HL-60/S4 treated with phorbol 12-myristate 13-acetate at 8.2 ng/mL for 4 days and 3 days (cell line): ENCODE data around the gene RBM39.
"Not testable (repeated sequence)": the region's sequence is repeated elsewhere in the genome, so short reads cannot be mapped to it uniquely, and the experiment has no call there.

Source experiments
- in situ Hi-C: fragments of 300-500 bp; cut with MboI; formaldehyde crosslinking; loops from 2 replicates; pipeline ENCODE4 v1.15.0; 2022; ENCODE audit warnings: low sequenced_read_pairs

RBM39 gene

GRCh38 chr20:35741892-35742740 is at the start of gene RBM39:
Gene RBM39, minus strand, starts transcription at chr20:35742260. Its CDS starts 1,386 bp downstream, at chr20:35740874.
- in situ Hi-C loops: no loop called here

GRCh38 chr20:35791821-35792220 is 49.8 kb upstream of the RBM39 start:
- in situ Hi-C loops: no loop called here

- in situ Hi-C loops: no loop called here
These were observed 49.0 kb upstream of the RBM39 start for GRCh38 chr20:35791097-35791496.

DNA sequence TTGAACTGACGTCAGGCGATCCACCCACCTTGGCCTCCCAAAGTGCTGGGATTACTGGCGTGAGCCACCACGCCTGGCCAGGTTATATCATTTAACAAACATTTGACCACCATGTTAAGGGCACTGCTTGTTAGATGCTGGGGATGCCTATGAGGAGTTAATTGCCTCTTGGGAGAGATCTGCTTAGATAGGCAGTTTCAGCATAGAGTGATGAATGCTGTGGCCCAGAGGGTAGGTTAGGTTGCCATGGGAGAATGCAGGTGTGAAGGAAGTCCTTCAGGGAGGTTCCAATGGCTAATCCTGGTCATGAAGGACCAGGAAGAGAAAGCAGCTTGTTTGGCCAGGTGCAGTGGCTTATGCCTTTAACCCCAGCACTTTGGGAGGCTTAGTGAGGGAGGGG is 46.7 kb upstream of the RBM39 start:
- in situ Hi-C loops: no loop called here

- in situ Hi-C loops: not testable (repeated sequence)
These were observed 43.5 kb upstream of the RBM39 start for GRCh38 chr20:35785541-35785940.

DNA sequence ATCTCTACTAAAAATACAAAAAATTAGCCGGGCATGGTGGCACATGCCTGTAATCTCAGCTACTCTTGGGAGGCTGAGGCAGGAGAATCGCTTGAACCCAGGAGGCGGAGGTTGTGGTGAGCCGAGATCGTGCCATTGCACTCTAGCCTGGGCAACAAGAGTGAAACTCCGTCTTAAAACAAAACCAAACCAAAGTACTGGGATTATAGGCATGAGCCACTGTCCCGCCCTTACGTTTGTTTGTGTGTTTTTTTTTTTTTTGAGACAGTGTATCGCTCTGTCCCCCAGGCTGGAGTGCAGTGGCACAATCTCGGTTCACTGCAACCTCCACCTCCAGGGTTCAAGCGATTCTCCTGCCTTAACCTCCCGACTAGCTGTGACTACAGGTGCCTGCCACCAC is 41.8 kb upstream of the RBM39 start:
- in situ Hi-C loops: not testable (repeated sequence)

DNA sequence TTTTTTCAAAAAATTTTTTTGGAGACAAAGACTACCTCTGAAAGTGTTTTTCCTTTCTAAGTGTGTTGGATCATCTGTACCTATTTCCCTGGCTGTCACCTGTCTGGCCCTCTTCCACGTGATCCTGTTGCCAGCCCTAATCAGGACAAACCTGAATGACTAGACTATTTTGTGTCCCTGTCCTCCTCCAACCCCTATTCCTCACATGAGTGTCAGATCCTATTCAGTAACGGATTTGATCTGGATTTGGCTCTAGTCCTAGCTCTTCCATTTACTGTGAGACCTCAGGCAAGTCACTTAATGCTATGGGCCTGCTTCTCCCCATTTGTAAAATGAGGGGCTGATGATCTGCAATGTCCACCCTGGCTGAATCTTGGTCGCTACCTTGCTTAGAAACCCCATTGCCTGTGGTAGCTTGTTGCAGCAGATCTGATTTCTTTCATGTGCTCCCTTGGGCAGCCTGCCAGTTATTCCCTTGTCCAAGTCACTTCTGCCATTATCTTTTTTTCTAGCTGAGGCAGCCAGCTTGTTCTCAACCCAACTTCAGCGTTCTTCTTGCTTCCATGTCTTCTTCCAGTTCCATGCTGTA is 34.5 kb upstream of the RBM39 start:
- in situ Hi-C loops: no loop called here

GRCh38 chr20:35774391-35774790 is 32.3 kb upstream of the RBM39 start:
- in situ Hi-C loops: no loop called here

- in situ Hi-C loops: no loop called here
These were observed 31.2 kb upstream of the RBM39 start for GRCh38 chr20:35773154-35773751.

- in situ Hi-C loops: no loop called here
These were observed 30.6 kb upstream of the RBM39 start for GRCh38 chr20:35772563-35773058.

DNA sequence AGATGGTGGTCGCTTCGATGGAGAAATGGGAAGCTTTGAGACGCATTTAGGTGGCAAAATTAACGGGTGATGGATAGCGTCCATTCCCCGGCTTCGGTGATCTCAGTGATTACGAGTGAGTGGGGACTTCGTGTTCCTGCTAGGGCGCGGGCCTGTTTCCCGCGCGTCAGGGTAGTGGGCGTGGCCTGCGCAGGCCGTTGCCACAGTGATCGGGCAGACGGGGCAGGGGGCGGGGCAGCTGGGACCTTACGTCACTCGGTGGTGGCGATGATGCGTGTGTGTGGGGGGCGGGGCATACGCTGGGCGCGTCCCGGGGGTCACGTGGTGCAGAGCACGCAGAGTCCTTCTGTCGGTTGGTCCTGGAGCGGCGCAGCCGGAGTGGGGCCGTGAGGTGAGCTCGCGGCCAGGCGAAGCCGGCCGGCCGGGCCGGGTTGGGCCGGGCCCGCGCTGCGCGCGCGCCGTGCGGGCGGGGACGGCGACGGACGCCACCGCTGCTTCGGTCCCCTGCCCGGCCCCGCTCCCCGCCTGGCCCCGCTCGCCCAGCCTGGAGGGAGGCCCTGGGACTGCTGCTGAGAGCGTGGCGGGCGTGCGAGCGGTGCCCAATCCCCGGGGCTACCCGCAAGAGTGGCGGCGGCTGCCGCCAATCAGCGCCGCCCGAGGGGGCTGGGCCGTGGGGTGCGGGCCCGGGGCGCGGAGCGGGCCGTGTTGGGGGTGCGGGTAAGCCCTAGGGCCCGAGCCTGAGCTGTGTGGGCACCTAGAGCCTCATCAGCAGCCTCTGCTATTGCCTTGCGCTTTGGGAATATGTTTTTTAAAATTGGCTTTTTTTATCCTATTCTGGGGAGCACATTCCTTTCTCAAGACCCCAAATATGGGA is 29.9 kb upstream of the RBM39 start, which contains the start of gene PHF20:
PHF20 (plus strand) TSS at position 327 of the 874 bp plus-strand sequence. CDS start 29,508 bp downstream, outside the sequence.
- in situ Hi-C loops: no loop called here

DNA sequence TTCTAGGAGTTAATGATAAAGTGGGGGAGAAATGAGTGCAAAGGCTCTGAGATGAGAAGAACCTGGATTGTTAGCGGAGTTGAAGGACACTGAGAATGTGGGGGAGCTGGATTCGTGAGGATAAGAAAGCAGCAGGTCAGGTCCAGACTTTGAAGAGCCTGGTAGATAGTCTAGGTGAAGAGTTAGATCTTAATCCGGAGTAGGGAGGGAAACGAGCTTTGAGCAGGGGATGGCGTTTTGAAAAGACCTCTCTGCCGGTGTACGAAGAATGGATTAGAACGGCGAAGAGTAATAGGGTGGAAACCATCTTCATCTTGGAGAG is 29.3 kb upstream of the RBM39 start:
- in situ Hi-C loops: no loop called here

- in situ Hi-C loops: no loop called here
These were observed 26.9 kb upstream of the RBM39 start for GRCh38 chr20:35768731-35769664.

DNA sequence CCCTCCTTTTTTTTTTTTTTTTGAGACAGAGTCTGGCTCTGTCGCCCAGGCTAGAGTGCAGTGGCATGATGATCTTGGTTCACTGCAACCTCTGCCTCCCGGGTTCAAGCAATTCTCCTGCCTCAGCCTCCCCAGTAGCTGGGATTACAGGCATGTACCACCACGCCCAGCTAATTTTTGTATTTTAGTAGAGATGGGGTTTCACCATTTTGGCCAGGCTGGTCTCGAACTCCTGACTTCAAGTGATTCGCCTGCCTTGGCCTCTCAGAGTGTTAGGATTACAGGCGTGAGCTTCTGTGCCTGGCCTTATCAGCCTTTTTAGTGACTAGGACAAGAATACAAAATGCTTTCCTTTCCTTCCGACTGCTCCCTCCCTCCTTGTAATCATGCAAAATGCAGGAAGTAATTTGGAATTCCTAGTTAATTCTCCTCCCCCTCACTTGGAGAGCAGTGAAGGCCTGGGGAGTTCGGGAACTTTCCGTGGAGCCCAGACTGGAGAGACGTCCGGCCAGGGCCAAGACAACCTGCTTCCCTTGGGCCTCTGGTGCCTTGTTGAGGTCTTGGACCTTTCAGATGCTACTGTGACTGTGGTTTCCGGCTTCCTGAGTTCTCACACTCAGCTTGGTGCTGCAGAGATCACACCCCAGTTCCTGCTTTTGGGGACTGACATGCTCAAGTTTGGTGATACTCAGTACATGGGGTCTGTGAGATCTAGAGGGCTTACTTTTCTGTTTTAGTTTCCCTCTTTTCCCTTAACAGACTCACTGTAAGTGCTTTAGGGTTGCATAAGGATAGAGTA is 25.8 kb upstream of the RBM39 start:
- in situ Hi-C loops: no loop called here

DNA sequence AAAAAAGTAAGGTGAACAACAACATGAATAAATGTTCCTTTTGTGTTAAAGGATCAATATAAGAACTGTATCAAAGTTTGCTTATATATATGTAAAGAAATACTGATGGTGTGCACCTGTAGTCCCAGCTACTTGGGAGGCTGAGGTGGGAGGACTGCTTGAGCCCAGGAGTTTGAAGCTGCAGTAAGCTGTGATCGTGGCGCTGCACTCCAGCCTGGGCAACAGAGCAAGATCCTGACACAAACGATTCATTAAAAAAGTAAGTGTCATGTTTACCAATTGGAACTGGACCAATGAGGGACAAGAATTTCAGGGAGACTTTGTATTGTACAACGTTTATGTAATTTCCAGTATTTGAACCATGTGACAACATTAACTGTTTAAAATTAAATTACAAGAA is 24.8 kb upstream of the RBM39 start:
- in situ Hi-C loops: no loop called here

DNA sequence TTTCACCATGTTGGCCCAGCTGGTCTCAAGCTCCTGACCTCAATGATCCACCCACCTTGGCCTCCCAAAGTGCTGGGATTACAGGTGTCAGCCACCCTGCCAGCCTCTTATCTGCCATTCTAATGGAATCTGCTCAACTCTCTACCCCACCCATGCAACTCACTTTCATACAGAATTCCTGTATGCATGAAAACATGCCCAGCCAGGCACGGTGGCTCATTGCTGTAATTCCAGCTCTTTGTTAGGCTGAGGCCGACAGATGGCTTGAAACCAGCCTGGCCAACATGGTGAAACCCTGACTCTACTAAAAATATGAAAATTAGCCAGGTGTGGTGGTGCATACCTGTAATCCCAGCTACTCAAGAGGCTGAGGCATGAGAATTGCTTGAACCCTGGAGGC is 22.9 kb upstream of the RBM39 start:
- in situ Hi-C loops: not testable (repeated sequence)

- in situ Hi-C loops: no loop called here
These were observed 20.4 kb upstream of the RBM39 start for GRCh38 chr20:35762461-35762860.

GRCh38 chr20:35761548-35761947 is 19.5 kb upstream of the RBM39 start:
- in situ Hi-C loops: not testable (repeated sequence)

- in situ Hi-C loops: no loop called here
These were observed 15.1 kb upstream of the RBM39 start for GRCh38 chr20:35757098-35757705.
